LNCaP clone FGC (cell line): ENCODE measurements around the gene SLC30A4.

Experiments used
- DNase-seq: peaks from one replicate; pipeline ENCODE4 v3.0.0-alpha.2; 2011; ENCODE audit warnings: low read depth
- H3K4me3 ChIP-seq: 2 replicates; pipeline ENCODE4 v1.5.1; 2011; ENCODE audit warnings: mild to moderate bottlenecking, low read depth, low read length, control low read depth
- TF ChIP-seq, protein P1 (sequence below): IDR thresholded peaks from 2 replicates; pipeline ENCODE4 v1.5.1; 2012; ENCODE audit warnings: mild to moderate bottlenecking; ENCODE audit not compliant: control insufficient read depth, insufficient read depth; ENCODE audit errors: extremely low read depth

Gene SLC30A4

DNA sequence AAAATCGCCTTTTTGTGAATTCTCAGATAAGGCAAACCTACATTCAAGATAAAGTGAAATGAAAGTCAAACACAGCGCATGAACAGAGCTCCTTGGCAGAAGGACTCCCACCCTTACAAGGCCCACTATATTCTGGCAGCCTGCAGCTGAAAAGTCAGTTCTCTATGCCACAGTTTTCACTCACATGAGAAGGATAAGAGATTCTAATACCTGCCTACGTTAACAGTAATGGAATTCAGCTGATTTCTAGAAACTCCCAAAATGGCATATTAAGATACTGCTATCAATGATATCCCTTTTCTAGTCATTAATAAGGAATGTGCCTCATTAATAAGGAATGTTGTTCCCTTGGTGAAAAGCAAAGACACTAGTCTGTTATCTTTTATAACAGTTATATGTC, 27.0 kb downstream of the SLC30A4 start:
- DNase-seq: no peak
- TF ChIP-seq, protein P1, sequence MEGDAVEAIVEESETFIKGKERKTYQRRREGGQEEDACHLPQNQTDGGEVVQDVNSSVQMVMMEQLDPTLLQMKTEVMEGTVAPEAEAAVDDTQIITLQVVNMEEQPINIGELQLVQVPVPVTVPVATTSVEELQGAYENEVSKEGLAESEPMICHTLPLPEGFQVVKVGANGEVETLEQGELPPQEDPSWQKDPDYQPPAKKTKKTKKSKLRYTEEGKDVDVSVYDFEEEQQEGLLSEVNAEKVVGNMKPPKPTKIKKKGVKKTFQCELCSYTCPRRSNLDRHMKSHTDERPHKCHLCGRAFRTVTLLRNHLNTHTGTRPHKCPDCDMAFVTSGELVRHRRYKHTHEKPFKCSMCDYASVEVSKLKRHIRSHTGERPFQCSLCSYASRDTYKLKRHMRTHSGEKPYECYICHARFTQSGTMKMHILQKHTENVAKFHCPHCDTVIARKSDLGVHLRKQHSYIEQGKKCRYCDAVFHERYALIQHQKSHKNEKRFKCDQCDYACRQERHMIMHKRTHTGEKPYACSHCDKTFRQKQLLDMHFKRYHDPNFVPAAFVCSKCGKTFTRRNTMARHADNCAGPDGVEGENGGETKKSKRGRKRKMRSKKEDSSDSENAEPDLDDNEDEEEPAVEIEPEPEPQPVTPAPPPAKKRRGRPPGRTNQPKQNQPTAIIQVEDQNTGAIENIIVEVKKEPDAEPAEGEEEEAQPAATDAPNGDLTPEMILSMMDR: no peak
- H3K4me3 ChIP-seq: no peak overlapping the region

DNA sequence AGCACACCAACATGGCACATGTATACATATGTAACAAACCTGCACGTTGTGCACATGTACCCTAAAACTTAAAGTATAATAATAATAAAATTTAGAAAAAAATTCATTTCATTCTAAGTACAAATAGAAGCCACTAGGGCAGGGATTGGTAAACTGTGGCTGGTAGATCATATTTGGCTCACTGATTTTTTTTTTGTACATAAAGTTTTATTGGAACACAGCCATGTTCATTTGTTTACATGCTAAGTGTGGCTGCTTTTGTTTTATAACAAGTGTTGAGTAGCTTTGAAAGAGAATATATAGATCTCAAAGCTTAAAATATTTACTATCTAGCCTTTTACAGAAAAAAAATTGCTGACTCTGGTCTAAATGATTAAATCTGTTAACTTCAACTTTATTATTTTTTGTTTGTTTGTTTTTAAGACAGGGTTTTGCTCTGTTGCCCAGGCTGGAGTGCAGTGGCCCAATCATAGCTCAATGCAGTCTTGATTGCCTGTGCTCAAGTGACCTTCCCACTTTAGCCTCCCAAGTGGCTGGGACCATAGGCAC, 32.8 kb downstream of the SLC30A4 start:
- TF ChIP-seq, protein P1: no peak
- H3K4me3 ChIP-seq: no peak overlapping the region
- no peak for DNase-seq

DNA sequence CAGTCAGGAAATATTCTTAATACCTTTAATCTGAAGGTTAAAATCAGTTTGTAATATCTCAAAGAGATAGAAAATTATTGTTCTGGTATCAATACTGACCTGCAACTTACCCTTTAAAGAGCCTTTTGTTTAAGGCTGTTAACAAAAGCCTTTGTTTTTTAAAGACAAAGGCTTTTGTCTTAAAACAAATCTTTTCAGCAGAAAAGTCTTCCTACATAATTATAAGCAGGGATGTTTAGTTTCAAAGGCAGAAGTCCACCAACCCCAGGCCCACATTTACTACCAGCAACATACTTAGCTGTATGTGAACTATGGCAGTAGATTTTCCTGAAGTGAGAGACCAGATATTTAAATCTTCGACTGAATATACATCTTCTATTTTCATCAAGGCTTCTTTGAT, 36.2 kb downstream of the SLC30A4 start:
- no peak overlapping the region for H3K4me3 ChIP-seq
- DNase-seq: no peak
- TF ChIP-seq, protein P1: no peak

DNA sequence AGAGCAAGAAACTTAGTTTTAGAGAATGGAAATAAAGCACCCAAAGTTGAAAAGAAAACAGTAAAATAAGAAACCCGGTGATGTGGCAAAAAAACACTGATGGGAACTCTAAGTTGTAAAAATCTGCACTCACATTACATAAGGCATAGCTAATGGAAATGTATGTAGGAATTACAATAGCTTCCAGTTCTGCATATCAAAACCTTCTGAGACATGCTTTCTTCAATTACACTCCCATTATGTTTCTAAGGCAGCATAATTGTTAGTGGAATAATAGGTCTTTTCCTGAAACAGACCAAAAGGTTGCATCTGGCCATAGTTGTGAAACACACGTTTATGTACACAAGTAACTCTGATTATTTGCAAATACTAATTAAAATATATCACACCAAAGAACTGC, 41.4 kb downstream of the SLC30A4 start:
- no peak for DNase-seq
- TF ChIP-seq, protein P1: no peak
- no peak overlapping the region for H3K4me3 ChIP-seq

DNA sequence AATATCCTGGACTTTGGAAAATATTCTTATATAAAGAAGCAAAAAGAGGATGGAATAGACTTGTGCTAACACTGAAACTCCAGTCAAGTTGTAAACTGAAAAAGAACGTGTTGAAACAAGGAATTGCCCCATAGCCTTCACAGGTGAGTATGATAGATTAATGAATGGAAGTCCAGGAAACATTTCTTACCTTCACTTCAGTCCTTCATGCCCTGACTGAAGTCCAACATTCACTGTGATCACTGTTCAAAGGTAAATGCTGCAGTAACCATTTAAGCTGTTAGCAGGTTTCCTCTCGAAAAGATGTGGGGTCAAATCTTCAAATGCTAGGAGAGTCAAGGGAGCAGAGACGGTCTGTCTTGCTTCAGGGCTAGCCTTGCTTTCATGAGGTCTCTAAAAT, 46.1 kb downstream of the SLC30A4 start:
- TF ChIP-seq, protein P1: no peak
- no peak for DNase-seq
- no peak overlapping the region for H3K4me3 ChIP-seq

DNA sequence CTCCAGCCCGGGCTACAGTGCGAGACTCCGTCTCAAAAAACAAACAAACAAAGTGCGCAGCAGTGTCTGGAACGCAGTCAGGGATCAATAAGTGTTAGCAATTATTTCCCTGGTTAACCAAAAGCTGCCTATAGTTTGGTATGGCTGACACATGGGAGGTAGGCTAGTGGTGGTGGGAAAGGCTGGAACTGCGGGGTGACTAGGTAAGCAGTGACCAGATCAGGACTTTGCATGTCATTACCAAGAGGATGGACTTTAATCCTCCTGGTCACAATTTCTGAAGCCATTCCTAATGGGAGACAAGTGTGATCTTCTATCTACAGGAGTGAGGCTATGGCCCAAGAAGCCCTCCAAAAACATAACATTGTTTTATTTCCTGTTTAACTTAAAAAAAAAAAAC, 47.8 kb downstream of the SLC30A4 start:
- TF ChIP-seq, protein P1: no peak

DNA sequence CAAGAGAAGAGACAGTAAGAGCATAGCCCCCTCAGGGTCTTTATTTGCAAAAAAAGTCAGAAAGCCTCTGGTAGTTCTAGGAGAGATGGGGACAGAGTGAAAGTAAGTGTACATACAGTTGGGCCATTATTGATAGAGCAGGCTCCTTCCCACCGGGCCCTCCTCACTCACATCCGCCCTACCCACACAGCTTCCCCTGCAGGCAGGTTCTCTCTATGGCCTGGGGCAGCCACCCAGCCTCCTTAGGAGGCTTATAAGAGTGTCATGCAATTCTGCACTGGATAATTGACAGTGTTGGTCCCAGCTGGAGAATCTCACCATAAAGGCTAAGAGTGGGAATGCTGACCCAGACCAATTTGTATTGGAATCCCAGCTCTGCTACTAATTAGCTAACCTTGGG, 49.5 kb downstream of the SLC30A4 start:
- TF ChIP-seq, protein P1: no peak
- no peak for DNase-seq
- H3K4me3 ChIP-seq: no peak overlapping the region

More for the DNA sequence above, 47.8 kb downstream of the SLC30A4 start:
- no peak overlapping the region for H3K4me3 ChIP-seq
- DNase-seq: no peak
